IMR-90 (cell line): Measurements from ENCODE around the gene KRABD2.

Source experiments
- ATAC-seq: fragments of 200-7000 bp; cut with Tn5 transposase; 2 replicates; pipeline ENCODE4 v1.9.1; 2020; ENCODE audit warnings: low read depth, mild to moderate bottlenecking, moderate library complexity
- BruUV-seq: library from RNA; stranded (reverse); fragments of 400-500 nt; replicated peaks from 2 replicates; lab custom pipeline; 2021; lab: Mats Ljungman, UMichigan
- CTCF ChIA-PET: fragments of 300-600 bp; formaldehyde crosslinking; extraction: SDS; loops from one replicate; lab custom pipeline; 2021; ENCODE audit warnings: antibody characterized with exemption; lab: Yijun Ruan, JAX
- POLR2A ChIA-PET: fragments of 300-600 bp; sonication (Branson Sonifier 250); formaldehyde crosslinking; loops from one replicate; lab custom pipeline; 2022; ENCODE audit warnings: antibody characterized with exemption; ENCODE audit not compliant: unreplicated experiment; lab: Charles Lee
- DNase-seq: peaks from one replicate; pipeline ENCODE4 v3.0.0; 2013
- H2AFZ ChIP-seq: replicated peaks from 2 replicates; pipeline ENCODE3; 2013; ENCODE audit warnings: low read length, mild to moderate bottlenecking; ENCODE audit not compliant: poor library complexity
- H2AK5ac ChIP-seq: 2 replicates; pipeline ENCODE4 v1.6.1; 2013; ENCODE audit warnings: low read depth, low read length, inconsistent platforms
- H2AK9ac ChIP-seq: replicated peaks from 2 replicates; pipeline ENCODE3; 2013; ENCODE audit warnings: mild to moderate bottlenecking, low read depth, low read length, moderate library complexity; ENCODE audit not compliant: poor library complexity
- H2BK120ac ChIP-seq: 2 replicates; pipeline ENCODE4 v1.6.1; 2013; ENCODE audit warnings: low read depth, low read length, inconsistent platforms
- H2BK15ac ChIP-seq: 3 replicates; pipeline ENCODE4 v1.6.1; 2013; ENCODE audit warnings: low read depth, low read length, inconsistent platforms
- H2BK20ac ChIP-seq: 2 replicates; pipeline ENCODE4 v1.6.1; 2013; ENCODE audit warnings: low read depth, mild to moderate bottlenecking, inconsistent platforms, low read length, moderate library complexity
- H2BK5ac ChIP-seq: 2 replicates; pipeline ENCODE4 v1.6.1; 2013; ENCODE audit warnings: mild to moderate bottlenecking, low read depth, low read length, inconsistent platforms; ENCODE audit not compliant: poor library complexity, severe bottlenecking
- H3K14ac ChIP-seq: replicated peaks from 2 replicates; pipeline ENCODE4 v1.6.1; 2013; ENCODE audit warnings: low read depth, low read length, inconsistent platforms
- H3K18ac ChIP-seq: 2 replicates; pipeline ENCODE4 v1.6.1; 2013; ENCODE audit warnings: low read depth, low read length, control low read depth
- H3K23ac ChIP-seq: 2 replicates; pipeline ENCODE4 v1.6.1; 2013; ENCODE audit warnings: low read depth, low read length, inconsistent platforms
- H3K27ac ChIP-seq: 2 replicates; pipeline ENCODE4 v1.5.1; 2013; ENCODE audit warnings: mild to moderate bottlenecking, control low read depth, low read length; ENCODE audit not compliant: insufficient read depth
- H3K27me3 ChIP-seq: 2 replicates; pipeline ENCODE4 v1.6.1; 2013; ENCODE audit warnings: low read length; ENCODE audit not compliant: control insufficient read depth, insufficient read depth
- H3K36me3 ChIP-seq: 2 replicates; pipeline ENCODE4 v1.6.1; 2013; ENCODE audit warnings: low read length, mixed read lengths; ENCODE audit not compliant: control insufficient read depth, insufficient read depth
- H3K4ac ChIP-seq: 2 replicates; pipeline ENCODE4 v1.6.1; 2013; ENCODE audit warnings: low read depth, low read length, inconsistent platforms
- H3K4me1 ChIP-seq: 2 replicates; pipeline ENCODE4 v1.6.1; 2013; ENCODE audit warnings: low read length, mixed read lengths; ENCODE audit not compliant: control insufficient read depth, insufficient read depth
- H3K4me2 ChIP-seq: 2 replicates; pipeline ENCODE4 v1.6.1; 2013; ENCODE audit warnings: low read depth, mild to moderate bottlenecking, control low read depth, low read length, moderate library complexity
- H3K4me3 ChIP-seq: 2 replicates; pipeline ENCODE4 v1.5.1; 2013; ENCODE audit warnings: low read depth, mild to moderate bottlenecking, control low read depth, low read length, moderate library complexity; ENCODE audit not compliant: insufficient read depth
- H3K56ac ChIP-seq: 2 replicates; pipeline ENCODE4 v1.6.1; 2013; ENCODE audit warnings: low read length, inconsistent platforms; ENCODE audit not compliant: insufficient read depth; ENCODE audit errors: extremely low read depth
- H3K79me1 ChIP-seq, 2 experiments: 2 replicates each; pipeline ENCODE4 v1.6.1; 2013; ENCODE audit warnings: low read length in 2 of 2, inconsistent platforms in 1 of 2, low read depth in 1 of 2
- H3K9ac ChIP-seq: 2 replicates; pipeline ENCODE4 v1.6.1; 2013; ENCODE audit warnings: low read depth, low read length, control low read depth
- H3K9me1 ChIP-seq: 2 replicates; pipeline ENCODE4 v1.6.1; 2013; ENCODE audit warnings: low read length, inconsistent platforms; ENCODE audit not compliant: insufficient read depth
- H3K9me3 ChIP-seq: 2 replicates; pipeline ENCODE4 v1.6.1; 2013; ENCODE audit warnings: low read length; ENCODE audit not compliant: control insufficient read depth, insufficient read depth
- H4K20me1 ChIP-seq: 2 replicates; pipeline ENCODE4 v1.6.1; 2013; ENCODE audit warnings: low read length, inconsistent platforms; ENCODE audit not compliant: insufficient read depth
- H4K5ac ChIP-seq: 2 replicates; pipeline ENCODE4 v1.6.1; 2013; ENCODE audit warnings: mild to moderate bottlenecking, low read depth, low read length, control low read depth
- H4K8ac ChIP-seq, 2 experiments: 2 replicates each; pipeline ENCODE4 v1.6.1; 2013; ENCODE audit warnings: low read depth in 2 of 2, low read length in 2 of 2, control low read depth in 1 of 2, inconsistent platforms in 1 of 2
- H4K91ac ChIP-seq: 2 replicates; pipeline ENCODE4 v1.6.1; 2013; ENCODE audit warnings: low read depth, low read length, inconsistent platforms; ENCODE audit not compliant: insufficient read depth
- MAFK ChIP-seq: IDR thresholded peaks from 2 replicates; pipeline ENCODE4 v1.6.1; 2012; ENCODE audit warnings: low read depth, low read length, improper control_type of control experiment
- MAZ ChIP-seq: IDR thresholded peaks from 2 replicates; pipeline ENCODE4 v1.6.1; 2012; ENCODE audit warnings: low read depth, mild to moderate bottlenecking, low read length, improper control_type of control experiment, moderate library complexity, borderline replicate concordance
- MXI1 ChIP-seq: IDR thresholded peaks from 2 replicates; pipeline ENCODE4 v1.6.1; 2012; ENCODE audit warnings: low read depth, mild to moderate bottlenecking, low read length, moderate library complexity, borderline replicate concordance
- RCOR1 ChIP-seq: IDR thresholded peaks from 2 replicates; pipeline ENCODE4 v1.6.1; 2012; ENCODE audit warnings: mild to moderate bottlenecking, low read length, improper control_type of control experiment; ENCODE audit not compliant: insufficient replicate concordance
- USF2 ChIP-seq: fragments of 150-350 bp; IDR thresholded peaks from 2 replicates; pipeline ENCODE4 v1.6.1; 2017; ENCODE audit warnings: mild to moderate bottlenecking, antibody characterized with exemption, low read length, low read depth
- WGBS, 2 experiments: methylation state at CpG; one replicate each; pipeline versions ENCODE4 v1.1.5 to v1.1.7; 2013; ENCODE audit warnings: missing lambda C conversion rate in 2 of 2; ENCODE audit not compliant: insufficient read length in 1 of 2; ENCODE audit errors: extremely low coverage in 2 of 2; 5-methylcytosine and 5-hydroxymethylcytosine counted together
- dilution Hi-C: fragments of 300-500 bp; cut with HindIII; formaldehyde crosslinking; loops from one replicate; pipeline ENCODE4 v1.14.3; 2018; ENCODE audit warnings: low sequenced_read_pairs; ENCODE audit not compliant: unreplicated experiment
- in situ Hi-C: fragments of 300-500 bp; cut with MboI; formaldehyde crosslinking; loops from 3 replicates; pipeline ENCODE4 v1.14.3; 2019; ENCODE audit warnings: low sequenced_read_pairs, inconsistent platforms, mixed read lengths
- intact Hi-C: fragments of 100-400 bp; cut with micrococcal nuclease; formaldehyde crosslinking; loops from 2 replicates; pipeline ENCODE4 v1.10.0; 2022

KRABD2 gene

DNA sequence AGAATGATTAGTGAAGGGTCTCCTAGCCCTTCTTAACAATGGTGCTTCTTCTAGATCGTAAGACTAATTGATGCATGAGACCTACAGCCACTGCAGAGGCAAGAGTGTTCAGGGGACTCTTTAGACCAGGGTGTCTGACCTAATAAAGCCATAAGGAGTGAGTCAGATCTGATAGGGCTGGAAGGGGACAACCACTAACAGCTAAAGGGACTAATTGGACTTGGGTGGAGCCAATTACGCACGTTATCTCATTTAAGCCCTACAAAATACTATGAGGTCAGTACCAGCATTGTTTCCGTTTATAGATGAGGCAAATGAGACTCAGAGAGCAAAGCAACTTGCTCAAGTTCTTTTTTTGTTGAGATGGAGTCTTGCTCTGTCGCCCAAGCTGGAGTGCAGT is 35.6 kb upstream of the KRABD2 start:
- Histone ChIP-seq H2BK20ac (no peak overlapping the region), H2AFZ (no peak overlapping the region), H2AK5ac (no peak overlapping the region), H3K14ac (no peak overlapping the region), H4K8ac (no peak overlapping the region), H3K4me2 (no peak overlapping the region), H3K4me1 (no peaks in the 10 kb centered on the region), H3K18ac (no peak overlapping the region), H3K27me3 (peaks cover 12% of the 10 kb centered on the region), H3K9me1 (no peaks in the 10 kb centered on the region), H3K27ac (no peak overlapping the region), H3K79me1 (no peaks in the 10 kb centered on the region), H3K9me3 (0 out of 2 replicates have a peak, but pooled peaks cover 2% of the 10 kb centered on the region), H3K36me3 (no peaks in the 10 kb centered on the region), H3K56ac (no peak overlapping the region), H3K4me3 (no peak overlapping the region), H4K20me1 (no peaks in the 10 kb centered on the region), H3K23ac (no peak overlapping the region), H2BK15ac (no peak overlapping the region), H4K91ac (no peak overlapping the region), H3K4ac (no peak overlapping the region), H2BK5ac (no peak overlapping the region), H2AK9ac (no peak overlapping the region), H4K5ac (no peak overlapping the region), H2BK120ac (no peak overlapping the region), H3K9ac (no peak overlapping the region)
- no peak for TF ChIP-seq MAFK
- TF ChIP-seq USF2: no peak
- TF ChIP-seq MXI1: no peak
- TF ChIP-seq MAZ: no peak
- no peak for TF ChIP-seq RCOR1
- BruUV-seq: no TSS peak
- intact Hi-C loops (no loop called here), in situ Hi-C loops (loop anchor here (10.0 kb wide), 2 partner anchors 343 to 373 kb away; partner anchors contain the start of gene SPDYE4), dilution Hi-C loops (no loop called here)
- DNase-seq: no peak
- ATAC-seq: no peak
- POLR2A ChIA-PET: no interaction called here
- WGBS, 2 experiments: 80% methylated on average over 1 of the region's 5 CpGs; no CpG with 5 or more reads in 1 of the 2 experiments
- CTCF ChIA-PET: no interaction called here
